HCT116 (cell line): ENCODE data around the gene CCDC159. TPM values are rescaled to one million over a fixed set of nuclear protein-coding genes. Genes with fewer than 3 reads are reported as not detected.

Experiments used
- ATAC-seq: fragments of 200-7000 bp; cut with Tn5 transposase; 2 replicates; pipeline ENCODE4 v1.9.1; 2020; ENCODE audit warnings: mild to moderate bottlenecking, moderate library complexity
- BruUV-seq: library from RNA; stranded (reverse); fragments of 400-500 nt; replicated peaks from 2 replicates; lab custom pipeline; 2021; lab: Mats Ljungman, UMichigan
- CTCF ChIA-PET: fragments of 300-600 bp; sonication (Branson Sonifier 250); formaldehyde crosslinking; loops from one replicate; lab custom pipeline; 2021; ENCODE audit warnings: antibody characterized with exemption; lab: Charles Lee
- POLR2A ChIA-PET: fragments of 300-600, 350-600 bp; sonication (Branson Sonifier 250); formaldehyde crosslinking; loops from one replicate; lab custom pipeline; 2021; ENCODE audit warnings: antibody characterized with exemption; lab: Charles Lee
- RAD21 ChIA-PET, 2 experiments: fragments of 300-600 bp; sonication (Branson Sonifier 250); formaldehyde crosslinking; loops; one replicate each; lab custom pipeline; 2023; ENCODE audit warnings: low total read pairs in 2 of 2; ENCODE audit not compliant: uncharacterized antibody in 2 of 2, unreplicated experiment in 2 of 2, low non-redundant PET in 1 of 2; lab: Charles Lee
- DNase-seq: peaks from one replicate; pipeline ENCODE4 v3.0.0-alpha.2; 2010; ENCODE audit warnings: low read depth, low spot score
- H2AFZ ChIP-seq: fragments of 200-600 bp; shearing (Covaris generic), sonication (generic); 2 replicates; pipeline ENCODE4 v1.6.1; 2017; ENCODE audit warnings: low read depth, mixed run types, mixed read lengths, antibody characterized with exemption, low read length; ENCODE audit not compliant: poor library complexity, severe bottlenecking
- H3K27ac ChIP-seq: 2 replicates; pipeline ENCODE4 v1.5.1; 2012; ENCODE audit warnings: low read depth, low read length
- H3K27me3 ChIP-seq: fragments of 200-600 bp; sonication (generic); 2 replicates; pipeline ENCODE4 v1.6.1; 2016; ENCODE audit warnings: mixed run types, low read length, mixed read lengths; ENCODE audit not compliant: insufficient read depth
- H3K36me3 ChIP-seq, 2 experiments: fragments of 200-500 bp in 1 of 2; fragments of 200-600 bp in 1 of 2; sonication (Bioruptor generic) in 1 of 2; sonication (generic) in 1 of 2; 2 replicates each; pipeline versions ENCODE4 v1.5.1 to v1.6.1; 2014 to 2016; ENCODE audit warnings: low read length in 2 of 2, inconsistent platforms in 1 of 2, mixed read lengths in 1 of 2, mixed run types in 1 of 2; ENCODE audit not compliant: insufficient read depth in 2 of 2, control insufficient read depth in 1 of 2
- H3K4me1 ChIP-seq, 2 experiments: fragments of 200-600 bp in 1 of 2; sonication (generic) in 1 of 2; 2 replicates each; pipeline versions ENCODE4 v1.5.1 to v1.6.1; 2012 to 2017; ENCODE audit warnings: low read length in 2 of 2, inconsistent platforms in 1 of 2, mild to moderate bottlenecking in 1 of 2, mixed read lengths in 1 of 2, mixed run types in 1 of 2, moderate library complexity in 1 of 2; ENCODE audit not compliant: insufficient read depth in 2 of 2, control insufficient read depth in 1 of 2
- H3K4me2 ChIP-seq: fragments of 200-600 bp; sonication (generic); 2 replicates; pipeline ENCODE4 v1.6.1; 2017; ENCODE audit warnings: mixed run types, low read length, mixed read lengths
- H3K4me3 ChIP-seq, 2 experiments: fragments of 200-600 bp in 1 of 2; sonication (generic) in 1 of 2; replicated peaks in 1 of 2; 2 replicates each; pipeline ENCODE4 v1.5.1; 2011 to 2016; ENCODE audit warnings: low read length in 2 of 2, control low read depth in 1 of 2, low read depth in 1 of 2, mild to moderate bottlenecking in 1 of 2, mixed read lengths in 1 of 2, mixed run types in 1 of 2
- H3K79me2 ChIP-seq: fragments of 200-600 bp; sonication (generic); 2 replicates; pipeline ENCODE4 v1.6.1; 2017; ENCODE audit warnings: mild to moderate bottlenecking, mixed run types, low read length, moderate library complexity, mixed read lengths; ENCODE audit not compliant: insufficient read depth
- H3K9ac ChIP-seq: fragments of 200-600 bp; sonication (generic); 2 replicates; pipeline ENCODE4 v1.6.1; 2016; ENCODE audit warnings: low read length, mixed read lengths
- H3K9me2 ChIP-seq: fragments of 200-600 bp; sonication (generic), shearing (Covaris generic); 2 replicates; pipeline ENCODE4 v1.6.1; 2017; ENCODE audit warnings: mixed run types, mild to moderate bottlenecking, moderate library complexity; ENCODE audit not compliant: insufficient read depth
- H3K9me3 ChIP-seq, 2 experiments: fragments of 200-500 bp in 1 of 2; fragments of 200-600 bp in 1 of 2; sonication (Bioruptor generic) in 1 of 2; sonication (generic) in 1 of 2; 2 replicates each; pipeline ENCODE4 v1.6.1; 2014 to 2017; ENCODE audit warnings: low read length in 2 of 2, mixed read lengths in 2 of 2, inconsistent platforms in 1 of 2, low read depth in 1 of 2, mild to moderate bottlenecking in 1 of 2, mixed run types in 1 of 2, moderate library complexity in 1 of 2; ENCODE audit not compliant: control insufficient read depth in 1 of 2, insufficient read depth in 1 of 2
- H4K20me1 ChIP-seq: fragments of 200-600 bp; sonication (generic), shearing (Covaris generic); 2 replicates; pipeline ENCODE4 v1.6.1; 2017; ENCODE audit warnings: mixed run types, mild to moderate bottlenecking, moderate library complexity; ENCODE audit not compliant: insufficient read depth
- ATF3 ChIP-seq: IDR thresholded peaks from 2 replicates; pipeline ENCODE4 v1.6.1; 2012
- CBX3 ChIP-seq: IDR thresholded peaks from 2 replicates; pipeline ENCODE4 v1.6.1; 2012; ENCODE audit warnings: low read depth
- EGR1 ChIP-seq: IDR thresholded peaks from 2 replicates; pipeline ENCODE4 v1.6.1; 2012; ENCODE audit warnings: low read depth
- ELF1 ChIP-seq: IDR thresholded peaks from 2 replicates; pipeline ENCODE4 v1.6.1; 2012; ENCODE audit warnings: low read depth, borderline replicate concordance
- EZH2 ChIP-seq: fragments of 200-600 bp; sonication (generic); IDR thresholded peaks from 2 replicates; pipeline ENCODE4 v1.6.1; 2017; ENCODE audit warnings: antibody characterized with exemption, mixed run types
- EZH2phosphoT487 ChIP-seq: fragments of 200-600 bp; IDR thresholded peaks from 2 replicates; pipeline ENCODE4 v1.6.1; 2018; ENCODE audit warnings: antibody characterized with exemption, borderline replicate concordance
- FOSL1 ChIP-seq: IDR thresholded peaks from 2 replicates; pipeline ENCODE4 v1.6.1; 2012; ENCODE audit warnings: low read depth
- JUND ChIP-seq: IDR thresholded peaks from 2 replicates; pipeline ENCODE4 v1.6.1; 2012
- POLR2A ChIP-seq: IDR thresholded peaks from 2 replicates; pipeline ENCODE4 v1.7.0; 2011; ENCODE audit warnings: borderline replicate concordance; ENCODE audit not compliant: insufficient read depth, insufficient read length; ENCODE audit errors: extremely low read depth
- POLR2AphosphoS5 ChIP-seq: IDR thresholded peaks from 2 replicates; pipeline ENCODE4 v1.6.1; 2011; ENCODE audit warnings: mild to moderate bottlenecking, low read depth, low read length, moderate library complexity
- RAD21 ChIP-seq: IDR thresholded peaks from 2 replicates; pipeline ENCODE4 v1.6.1; 2012; ENCODE audit warnings: low read depth, mild to moderate bottlenecking
- REST ChIP-seq: IDR thresholded peaks from 2 replicates; pipeline ENCODE4 v1.6.1; 2012; ENCODE audit warnings: low read depth
- SP1 ChIP-seq: IDR thresholded peaks from 2 replicates; pipeline ENCODE4 v1.6.1; 2012; ENCODE audit warnings: low read depth
- SRF ChIP-seq: IDR thresholded peaks from 2 replicates; pipeline ENCODE4 v1.6.1; 2012; ENCODE audit warnings: low read depth
- YY1 ChIP-seq: IDR thresholded peaks from 2 replicates; pipeline ENCODE4 v1.6.1; 2011; ENCODE audit warnings: low read length, low read depth, moderate library complexity, mild to moderate bottlenecking; ENCODE audit not compliant: insufficient replicate concordance; ENCODE audit errors: extremely low read depth
- ZFX ChIP-seq: fragments of 450-650 bp; IDR thresholded peaks from 2 replicates; pipeline ENCODE4 v1.6.1; 2017
- ZNF274 ChIP-seq: fragments of 200-500 bp; sonication (Bioruptor generic); IDR thresholded peaks from 2 replicates; pipeline ENCODE4 v1.6.1; 2014; ENCODE audit warnings: mild to moderate bottlenecking, low read depth, low read length, inconsistent platforms
- intact Hi-C: fragments of 100-400 bp; cut with micrococcal nuclease; formaldehyde crosslinking; loops from 2 replicates; pipeline ENCODE4 v1.10.0; 2022
- total RNA-seq: library from RNA; stranded (reverse); gene quantifications from one replicate; pipeline ENCODE4 v1.2.1, GENCODE V29; 2021; ENCODE audit not compliant: unreplicated experiment
- TF ChIP-seq, protein P1 (sequence below): IDR thresholded peaks from 2 replicates; pipeline ENCODE4 v1.6.1; 2011; ENCODE audit warnings: mild to moderate bottlenecking, low read length, moderate library complexity; ENCODE audit not compliant: insufficient replicate concordance; ENCODE audit errors: extremely low read depth

Gene CCDC159
- total RNA-seq, 1 experiment from 2014 or later, result 7.7 TPM

GRCh38 chr19:11377756-11378155 is 31.4 kb downstream of the CCDC159 start:
- ATAC-seq, result no peak
- H3K27ac ChIP-seq, result peak overlapping the region; percentile 72

More at GRCh38 chr19:11377756-11378155, 31.4 kb downstream of the CCDC159 start:
- no peak for DNase-seq
- Histone ChIP-seq H3K4me2 (peak overlapping the region; percentile 97), H4K20me1 (no peaks in the 10 kb centered on the region), H3K9me3 (no peaks in the 10 kb centered on the region), H3K4me3 (no peak overlapping the region), H3K9me2 (no peaks in the 10 kb centered on the region), H3K9ac (peak overlapping the region; percentile 51; the same call in 1 of the 2 replicates), H3K4me1 (peaks cover 56 to 77% of the 10 kb centered on the region in 2 experiments), H3K27me3 (no peaks in the 10 kb centered on the region), H3K79me2 (peaks cover 7% of the 10 kb centered on the region; the same call in 1 of the 2 replicates), H2AFZ (no peak overlapping the region), H3K36me3 (no peaks in the 10 kb centered on the region)
- POLR2A ChIA-PET, result interaction anchor here (0.7 kb wide), 1 partner anchor 181 kb away, joined by 3 read pairs; the partner anchor contains the start of gene ELOF1
- CTCF ChIA-PET, result interaction anchor here (1.0 to 1.7 kb wide), 4 partner anchors 57 to 107 kb away, joined by 3 to 8 read pairs (median 6); partner anchors contain the start of genes ODAD3 and PRKCSH
- RAD21 ChIA-PET, result no interaction called here
- TF ChIP-seq CBX3 (no peak), YY1 (no peak), JUND (no peak), EZH2 (no peak), EGR1 (no peak), SP1 (no peak), POLR2A (no peak), ZFX (no peak), ZNF274 (no peak), REST (no peak), FOSL1 (no peak), EZH2phosphoT487 (no peak), RAD21 (no peak), ELF1 (no peak), SRF (no peak), ATF3 (no peak), POLR2AphosphoS5 (no peak)
- TF ChIP-seq, protein P1, sequence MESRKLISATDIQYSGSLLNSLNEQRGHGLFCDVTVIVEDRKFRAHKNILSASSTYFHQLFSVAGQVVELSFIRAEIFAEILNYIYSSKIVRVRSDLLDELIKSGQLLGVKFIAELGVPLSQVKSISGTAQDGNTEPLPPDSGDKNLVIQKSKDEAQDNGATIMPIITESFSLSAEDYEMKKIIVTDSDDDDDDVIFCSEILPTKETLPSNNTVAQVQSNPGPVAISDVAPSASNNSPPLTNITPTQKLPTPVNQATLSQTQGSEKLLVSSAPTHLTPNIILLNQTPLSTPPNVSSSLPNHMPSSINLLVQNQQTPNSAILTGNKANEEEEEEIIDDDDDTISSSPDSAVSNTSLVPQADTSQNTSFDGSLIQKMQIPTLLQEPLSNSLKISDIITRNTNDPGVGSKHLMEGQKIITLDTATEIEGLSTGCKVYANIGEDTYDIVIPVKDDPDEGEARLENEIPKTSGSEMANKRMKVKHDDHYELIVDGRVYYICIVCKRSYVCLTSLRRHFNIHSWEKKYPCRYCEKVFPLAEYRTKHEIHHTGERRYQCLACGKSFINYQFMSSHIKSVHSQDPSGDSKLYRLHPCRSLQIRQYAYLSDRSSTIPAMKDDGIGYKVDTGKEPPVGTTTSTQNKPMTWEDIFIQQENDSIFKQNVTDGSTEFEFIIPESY, result no peak
- intact Hi-C loops, result loop anchor here (1.0 kb wide), 1 partner anchor 69 kb away; no protein-coding TSS in a partner anchor
- BruUV-seq, result no TSS peak
